Stomach (tissue), 9 donors: ENCODE results near the gene ZNF516. TPM values are rescaled to one million over a fixed set of nuclear protein-coding genes. Genes with fewer than 3 reads are reported as not detected.

Experiments
- DNase-seq, 2 donors: peaks; one replicate each; pipeline versions ENCODE4 v3.0.0 to v3.0.0-alpha.2; 2013 to 2019
- H3K27ac ChIP-seq, 5 donors: fragments of 200-600 bp in 4 of 5; sonication (generic) in 4 of 5; one replicate each; pipeline ENCODE4 v1.5.1; 2013 to 2019; ENCODE audit warnings: mild to moderate bottlenecking in 1 of 5, moderate library complexity in 1 of 5
- H3K27me3 ChIP-seq, 3 donors: fragments of 200-600 bp; sonication (generic); one replicate each; pipeline ENCODE4 v1.5.1; 2017 to 2019; ENCODE audit warnings: mixed run types in 1 of 3
- H3K36me3 ChIP-seq, 4 donors: fragments of 200-600 bp; sonication (generic); 1 replicate in 3 of 4; 2 replicates in 1 of 4; pipeline ENCODE4 v1.5.1; 2016 to 2019
- H3K4me1 ChIP-seq, 4 donors: fragments of 200-600 bp; sonication (generic); one replicate each; pipeline ENCODE4 v1.5.1; 2016 to 2019
- H3K4me3 ChIP-seq, 4 donors: fragments of 200-600 bp; sonication (generic) in 3 of 4; one replicate each; pipeline ENCODE4 v1.5.1; 2016 to 2019; ENCODE audit warnings: mild to moderate bottlenecking in 1 of 4
- H3K9me3 ChIP-seq, 4 donors: fragments of 200-600 bp; sonication (generic); one replicate each; pipeline ENCODE4 v1.5.1; 2016 to 2019
- CTCF ChIP-seq, 7 experiments: fragments of 450-650 bp in 4 of 7; fragments of 200-600 bp in 3 of 7; sonication (generic) in 3 of 7; IDR thresholded peaks; one replicate each; pipeline ENCODE4 v1.5.1; 2016 to 2019; ENCODE audit warnings: antibody characterized with exemption in 7 of 7, control low read depth in 2 of 7, mild to moderate bottlenecking in 1 of 7
- EP300 ChIP-seq: sonication (generic); formaldehyde crosslinking; IDR thresholded peaks from one replicate; pipeline ENCODE4 v1.6.1; 2017; ENCODE audit warnings: antibody characterized with exemption
- POLR2A ChIP-seq, 4 donors: fragments of 450-650 bp; IDR thresholded peaks; one replicate each; pipeline ENCODE4 v1.6.1; 2016; ENCODE audit warnings: antibody characterized with exemption in 4 of 4, control low read depth in 2 of 4, mild to moderate bottlenecking in 1 of 4, moderate library complexity in 1 of 4
- POLR2AphosphoS5 ChIP-seq, 3 donors: sonication (generic); formaldehyde crosslinking; IDR thresholded peaks; one replicate each; pipeline ENCODE4 v1.6.1; 2016; ENCODE audit warnings: antibody characterized with exemption in 3 of 3
- WGBS, 5 donors: extraction: QIAGEN DNeasy Blood & Tissue Kit in 3 of 5; methylation state at CpG; one replicate each; pipeline versions ENCODE4 v1.1.5 to v1.1.7; 2013 to 2018; 5-methylcytosine and 5-hydroxymethylcytosine counted together
- intact Hi-C: fragments of 100-400 bp; cut with DNase I; formaldehyde crosslinking; loops from one replicate; pipeline ENCODE4 v1.15.1; 2023; ENCODE audit warnings: low total_unique reads
- polyA plus RNA-seq, 3 donors: library from polyadenylated mRNA; stranded (reverse); fragments of 200-250 nt; gene quantifications; one replicate each; pipeline ENCODE4 v1.2.3, GENCODE V29; 2013
- total RNA-seq, 5 donors: library from RNA; depleted of rRNA; stranded (reverse); fragments of >200 nt; gene quantifications; one replicate each; pipeline versions ENCODE4 v1.1.0 to v1.2.3, GENCODE V29; 2014 to 2016
- donor health status: healthy with polysubstance abuse.
- donor health status: Bipolar disorder and iron deficiency.
- donor health status: healthy.

The ZNF516 gene
- total and polyA plus RNA-seq, 8 donors = 2.3 to 25.9 (median 14.4) TPM

GRCh38 chr18:76462326-76462694 is 32.7 kb downstream of the ZNF516 start:
- no peak for DNase-seq
- Histone ChIP-seq H3K4me1 (peaks cover 17 to 51% (median 34%) of the 10 kb centered on the region in 4 donors), H3K4me3 (no peak overlapping the region), H3K36me3 (peaks cover 0 to 30% (median 12%) of the 10 kb centered on the region in 4 donors), H3K27me3 (no peaks in the 10 kb centered on the region), H3K27ac (no peak overlapping the region), H3K9me3 (no peaks in the 10 kb centered on the region)
- TF ChIP-seq POLR2A (IDR thresholded peaks at IDR 0.05) = no peak
- no peak for TF ChIP-seq POLR2AphosphoS5 (IDR thresholded peaks at IDR 0.05)
- no peak for TF ChIP-seq EP300
- no peak for TF ChIP-seq CTCF (IDR thresholded peaks at IDR 0.05)
- WGBS, 5 donors = 93 to 96% (median 95%) methylated on average over 12 of the region's 12 CpGs
- intact Hi-C loops = no loop called here

- DNase-seq = no peak
- H3K27ac ChIP-seq = peak overlapping the region in 1 of 5 donors; percentile 83
- peaks cover 0 to 30% (median 12%) of the 10 kb centered on the region in 4 donors for H3K36me3 ChIP-seq
- H3K27me3 ChIP-seq = no peaks in the 10 kb centered on the region
- intact Hi-C loops = no loop called here
- no peaks in the 10 kb centered on the region for H3K9me3 ChIP-seq
- TF ChIP-seq CTCF (IDR thresholded peaks at IDR 0.05) (no peak), POLR2A (IDR thresholded peaks at IDR 0.05) (no peak), POLR2AphosphoS5 (IDR thresholded peaks at IDR 0.05) (no peak), EP300 (no peak)
- no peak overlapping the region for H3K4me3 ChIP-seq
- 95 to 97% (median 96%) methylated on average over 27 of the region's 27 CpGs for WGBS, 5 donors
- peaks cover 17 to 54% (median 35%) of the 10 kb centered on the region in 4 donors for H3K4me1 ChIP-seq
Measured at GRCh38 chr18:76461692-76462325, 33.2 kb downstream of the ZNF516 start.

GRCh38 chr18:76461148-76461547 is 33.9 kb downstream of the ZNF516 start:
- peaks cover 17 to 54% (median 34%) of the 10 kb centered on the region in 4 donors for H3K4me1 ChIP-seq
- no peaks in the 10 kb centered on the region for H3K9me3 ChIP-seq
- DNase-seq = no peak
- no peak overlapping the region for H3K4me3 ChIP-seq
- no peaks in the 10 kb centered on the region for H3K27me3 ChIP-seq
- TF ChIP-seq POLR2AphosphoS5 (IDR thresholded peaks at IDR 0.05) (no peak), CTCF (IDR thresholded peaks at IDR 0.05) (no peak), EP300 (no peak), POLR2A (IDR thresholded peaks at IDR 0.05) (no peak)
- 89 to 98% (median 93%) methylated on average over 8 of the region's 8 CpGs for WGBS, 5 donors
- intact Hi-C loops = no loop called here
- peak overlapping the region in 2 of 5 donors; percentile 82 to 83 for H3K27ac ChIP-seq
- peaks cover 0 to 30% (median 12%) of the 10 kb centered on the region in 4 donors for H3K36me3 ChIP-seq

- no peak for DNase-seq
- H3K4me3 ChIP-seq = no peak overlapping the region
- TF ChIP-seq CTCF (IDR thresholded peaks at IDR 0.05) = no peak
Measured at GRCh38 chr18:76460482-76460881, 34.6 kb downstream of the ZNF516 start.

More at GRCh38 chr18:76460482-76460881, 34.6 kb downstream of the ZNF516 start:
- H3K4me1 ChIP-seq = peaks cover 17 to 54% (median 35%) of the 10 kb centered on the region in 4 donors
- no peaks in the 10 kb centered on the region for H3K27me3 ChIP-seq
- H3K9me3 ChIP-seq = no peaks in the 10 kb centered on the region
- 72 to 83% (median 77%) methylated on average over 9 of the region's 9 CpGs for WGBS, 5 donors
- H3K36me3 ChIP-seq = peaks cover 0 to 30% (median 12%) of the 10 kb centered on the region in 4 donors
- intact Hi-C loops = no loop called here
- peak overlapping the region in 4 of 5 donors; percentile 68 to 83 (median 78) for H3K27ac ChIP-seq
